ENCODE results near the gene NPNT. TPM values are rescaled to one million over a fixed set of nuclear protein-coding genes. Genes with fewer than 3 reads are reported as not detected.

NPNT gene
- total RNA-seq, 1 donor from 2014 or later: not detected

DNA sequence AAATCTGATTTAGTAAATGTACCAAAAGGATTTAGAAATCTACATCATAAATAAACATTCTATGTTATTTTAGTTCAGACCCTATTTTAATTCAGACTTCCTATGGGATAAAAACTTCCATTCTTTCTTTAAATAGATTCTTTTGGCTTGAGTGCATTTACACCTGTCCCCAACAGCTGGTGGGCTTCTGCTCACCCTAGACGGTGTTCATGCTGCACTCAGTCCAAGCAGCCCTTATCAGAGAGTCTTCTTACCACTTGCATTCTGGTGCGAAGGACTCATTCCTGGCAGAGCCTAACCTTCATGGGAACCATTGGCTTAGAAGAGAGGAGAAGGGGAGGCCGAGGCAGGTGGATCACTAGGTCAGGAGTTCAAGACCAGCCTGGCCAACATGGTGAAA, 57.3 kb downstream of the NPNT start:
- H3K27me3 Mint-ChIP-seq (ENCODE audit: unreplicated experiment): no peaks in the 10 kb centered on the region
- DNase-seq (ENCODE audit: low spot score): no peak
- H3K4me3 Mint-ChIP-seq (ENCODE audit: unreplicated experiment): no peak overlapping the region
- H3K27ac Mint-ChIP-seq (ENCODE audit: unreplicated experiment): no peak overlapping the region
- H3K4me1 Mint-ChIP-seq (ENCODE audit: unreplicated experiment): no peaks in the 10 kb centered on the region
- H3K9me3 Mint-ChIP-seq (ENCODE audit: unreplicated experiment): no peaks in the 10 kb centered on the region
- no peak for TF ChIP-seq CTCF (IDR thresholded peaks at IDR 0.05; ENCODE audit: unreplicated experiment)
- no peaks in the 10 kb centered on the region for H3K36me3 Mint-ChIP-seq (ENCODE audit: low read depth, unreplicated experiment)

DNA sequence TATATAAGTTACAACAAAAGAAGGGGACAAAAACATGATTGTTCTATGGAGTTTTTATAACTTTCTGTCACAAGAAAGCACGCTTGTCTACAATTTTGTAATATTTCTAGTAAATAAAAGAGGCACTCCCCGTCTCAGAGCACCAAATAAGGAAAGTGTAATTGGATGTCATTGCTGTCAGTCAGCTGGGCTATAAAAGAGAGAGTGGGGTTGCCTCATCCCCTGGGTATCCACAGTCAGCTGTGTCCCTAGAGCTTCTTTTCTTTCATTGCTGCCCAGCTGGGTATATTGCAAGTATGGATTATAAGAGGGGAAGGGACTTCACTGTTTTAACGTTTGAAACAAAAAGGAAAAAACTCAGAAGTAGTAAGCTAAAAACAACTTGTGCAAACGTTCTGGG, 61.3 kb downstream of the NPNT start:
- no peaks in the 10 kb centered on the region for H3K27me3 Mint-ChIP-seq (ENCODE audit: unreplicated experiment)
- no peak for DNase-seq (ENCODE audit: low spot score)
- H3K36me3 Mint-ChIP-seq (ENCODE audit: low read depth, unreplicated experiment): no peaks in the 10 kb centered on the region
- no peaks in the 10 kb centered on the region for H3K9me3 Mint-ChIP-seq (ENCODE audit: unreplicated experiment)
- no peak overlapping the region for H3K27ac Mint-ChIP-seq (ENCODE audit: unreplicated experiment)
- no peak overlapping the region for H3K4me3 Mint-ChIP-seq (ENCODE audit: unreplicated experiment)
- no peaks in the 10 kb centered on the region for H3K4me1 Mint-ChIP-seq (ENCODE audit: unreplicated experiment)
- TF ChIP-seq CTCF (IDR thresholded peaks at IDR 0.05; ENCODE audit: unreplicated experiment): no peak

- Mint-ChIP-seq H3K27ac (ENCODE audit: unreplicated experiment) (no peak overlapping the region), H3K4me1 (ENCODE audit: unreplicated experiment) (no peaks in the 10 kb centered on the region), H3K9me3 (ENCODE audit: unreplicated experiment) (no peaks in the 10 kb centered on the region), H3K36me3 (ENCODE audit: low read depth, unreplicated experiment) (no peaks in the 10 kb centered on the region), H3K27me3 (ENCODE audit: unreplicated experiment) (no peaks in the 10 kb centered on the region), H3K4me3 (ENCODE audit: unreplicated experiment) (no peak overlapping the region)
- TF ChIP-seq CTCF (IDR thresholded peaks at IDR 0.05; ENCODE audit: unreplicated experiment): no peak
- no peak for DNase-seq (ENCODE audit: low spot score)
Observed at GRCh38 chr4:105957680-105958079, 62.4 kb downstream of the NPNT start.

GRCh38 chr4:105963461-105964400, 68.5 kb downstream of the NPNT start:
- no peak for DNase-seq (ENCODE audit: low spot score)
- Mint-ChIP-seq H3K4me1 (ENCODE audit: unreplicated experiment) (peaks cover 16% of the 10 kb centered on the region), H3K36me3 (ENCODE audit: low read depth, unreplicated experiment) (no peaks in the 10 kb centered on the region), H3K9me3 (ENCODE audit: unreplicated experiment) (no peaks in the 10 kb centered on the region), H3K27me3 (ENCODE audit: unreplicated experiment) (no peaks in the 10 kb centered on the region), H3K27ac (ENCODE audit: unreplicated experiment) (no peak overlapping the region), H3K4me3 (ENCODE audit: unreplicated experiment) (no peak overlapping the region)
- TF ChIP-seq CTCF (IDR thresholded peaks at IDR 0.05; ENCODE audit: unreplicated experiment): no peak

DNA sequence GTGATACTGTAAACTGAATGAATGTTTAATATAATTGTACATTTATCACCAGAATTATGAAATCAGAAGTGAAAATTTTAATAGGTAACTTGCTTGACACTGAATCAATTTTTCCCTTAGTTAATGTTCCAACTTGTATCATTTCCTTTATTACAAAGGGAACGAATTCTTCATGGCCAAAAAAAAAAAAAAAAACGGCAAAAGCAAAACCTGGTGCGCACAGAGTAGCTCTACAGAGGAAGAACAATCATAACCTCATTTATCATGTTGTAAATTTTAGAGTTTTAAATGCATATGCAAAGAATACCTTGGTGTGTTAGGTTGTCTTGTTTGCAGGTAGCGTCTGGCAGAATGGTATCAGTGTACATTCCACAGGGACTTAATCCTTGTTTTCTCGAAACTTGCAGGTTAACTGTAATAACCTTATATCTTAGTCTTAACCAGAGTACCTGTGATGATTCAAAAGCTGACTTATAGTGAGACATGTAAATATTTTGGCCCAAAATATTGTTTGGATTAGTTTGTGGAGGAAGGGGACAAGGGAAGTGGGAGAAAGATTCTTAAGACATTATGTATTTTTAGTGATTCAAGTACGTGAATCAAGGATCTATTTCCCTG, 70.0 kb downstream of the NPNT start:
- Mint-ChIP-seq H3K4me3 (ENCODE audit: unreplicated experiment) (no peak overlapping the region), H3K36me3 (ENCODE audit: low read depth, unreplicated experiment) (no peaks in the 10 kb centered on the region), H3K27me3 (ENCODE audit: unreplicated experiment) (peaks cover 1% of the 10 kb centered on the region), H3K4me1 (ENCODE audit: unreplicated experiment) (peaks cover 18% of the 10 kb centered on the region), H3K27ac (ENCODE audit: unreplicated experiment) (no peak overlapping the region), H3K9me3 (ENCODE audit: unreplicated experiment) (no peaks in the 10 kb centered on the region)
- TF ChIP-seq CTCF (IDR thresholded peaks at IDR 0.05; ENCODE audit: unreplicated experiment): no peak
- DNase-seq (ENCODE audit: low spot score): no peak

All from endothelial cell (in vitro differentiated cells).